Suprapubic skin (tissue), 3 donors: ENCODE measurements around the gene PLEKHO2.

Experiments used
- EP300 ChIP-seq: sonication (generic); formaldehyde crosslinking; IDR thresholded peaks from one replicate; pipeline ENCODE4 v1.6.1; 2017; ENCODE audit warnings: antibody characterized with exemption
- TF ChIP-seq, protein P1 (sequence below), 2 donors: fragments of 200-600 bp in 1 of 2; fragments of 450-650 bp in 1 of 2; sonication (generic) in 1 of 2; IDR thresholded peaks; one replicate each; pipeline ENCODE4 v1.5.1; 2016 to 2019; ENCODE audit warnings: antibody characterized with exemption in 2 of 2, mild to moderate bottlenecking in 1 of 2, moderate library complexity in 1 of 2

DNA sequence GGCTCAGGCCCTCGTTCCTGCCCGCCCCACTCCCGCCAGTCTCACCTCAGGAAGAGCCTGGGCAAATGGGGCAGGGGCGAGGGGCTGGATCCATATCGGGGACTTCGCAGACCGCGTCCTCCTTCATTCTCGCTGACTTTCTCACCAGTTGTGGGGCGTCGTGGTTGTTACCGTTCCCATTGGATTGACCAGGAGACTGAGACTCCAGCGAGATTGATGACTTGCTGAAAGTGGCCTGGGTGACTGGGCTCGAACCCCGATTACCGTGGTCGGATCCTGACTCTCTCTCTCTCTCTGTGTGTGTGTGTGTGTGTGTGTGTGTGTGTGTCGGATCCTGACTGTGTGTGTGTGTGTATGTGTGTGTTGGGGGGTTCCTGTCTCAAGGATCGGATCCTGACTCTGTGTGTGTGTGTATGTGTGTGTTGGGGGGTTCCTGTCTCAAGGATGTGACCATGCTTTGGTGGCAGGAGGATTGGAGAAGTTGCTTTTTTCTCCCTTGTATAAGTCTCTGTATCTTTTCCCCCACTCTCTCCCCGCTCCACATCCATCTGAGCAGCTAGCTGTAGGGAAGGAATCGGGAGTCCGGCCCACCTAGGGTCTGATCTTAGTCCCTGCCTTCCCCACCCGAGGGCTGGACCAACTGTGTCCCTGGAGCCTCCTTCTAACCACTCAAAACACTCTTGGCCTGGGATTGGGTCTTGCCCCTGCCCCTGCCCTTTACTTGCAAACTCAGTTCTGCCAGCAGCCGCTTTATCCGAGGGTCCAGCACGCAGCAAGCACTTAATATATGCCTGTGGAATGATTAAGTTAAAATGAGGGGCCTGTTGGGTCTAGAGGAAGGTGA lies 603 bp downstream of the PLEKHO2 start:
- TF ChIP-seq, protein P1, sequence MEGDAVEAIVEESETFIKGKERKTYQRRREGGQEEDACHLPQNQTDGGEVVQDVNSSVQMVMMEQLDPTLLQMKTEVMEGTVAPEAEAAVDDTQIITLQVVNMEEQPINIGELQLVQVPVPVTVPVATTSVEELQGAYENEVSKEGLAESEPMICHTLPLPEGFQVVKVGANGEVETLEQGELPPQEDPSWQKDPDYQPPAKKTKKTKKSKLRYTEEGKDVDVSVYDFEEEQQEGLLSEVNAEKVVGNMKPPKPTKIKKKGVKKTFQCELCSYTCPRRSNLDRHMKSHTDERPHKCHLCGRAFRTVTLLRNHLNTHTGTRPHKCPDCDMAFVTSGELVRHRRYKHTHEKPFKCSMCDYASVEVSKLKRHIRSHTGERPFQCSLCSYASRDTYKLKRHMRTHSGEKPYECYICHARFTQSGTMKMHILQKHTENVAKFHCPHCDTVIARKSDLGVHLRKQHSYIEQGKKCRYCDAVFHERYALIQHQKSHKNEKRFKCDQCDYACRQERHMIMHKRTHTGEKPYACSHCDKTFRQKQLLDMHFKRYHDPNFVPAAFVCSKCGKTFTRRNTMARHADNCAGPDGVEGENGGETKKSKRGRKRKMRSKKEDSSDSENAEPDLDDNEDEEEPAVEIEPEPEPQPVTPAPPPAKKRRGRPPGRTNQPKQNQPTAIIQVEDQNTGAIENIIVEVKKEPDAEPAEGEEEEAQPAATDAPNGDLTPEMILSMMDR (IDR thresholded peaks at IDR 0.05) = no peak
- TF ChIP-seq EP300 = no peak
